C4-2B (cell line): ENCODE data around the gene EPS8L1.

Experiments used
- CTCF ChIP-seq: fragments of 450-650 bp; conservative IDR thresholded peaks from 2 replicates; pipeline ENCODE4 v1.5.1; 2017; ENCODE audit warnings: mild to moderate bottlenecking
- ZFX ChIP-seq: fragments of 450-650 bp; IDR thresholded peaks from 2 replicates; pipeline ENCODE4 v1.6.1; 2017

GRCh38 chr19:55112777-55113569 lies 37.3 kb downstream of the EPS8L1 start:
- TF ChIP-seq CTCF (no peak), ZFX (no peak)
